Measurements from ENCODE around the gene MITF.

- no peak for TF ChIP-seq CTCF (IDR thresholded peaks at IDR 0.05)
- no peak for TF ChIP-seq EZH2 (IDR thresholded peaks at IDR 0.05; ENCODE audit: borderline replicate concordance, insufficient read depth, low read depth, low read length, poor library complexity, severe bottlenecking)
These were observed 36.5 kb downstream of the MITF start for GRCh38 chr3:69775751-69776150.
